Uterus (tissue), 2 donors: ENCODE measurements around the gene BHLHA9.

ENCODE experiments used
- CTCF ChIP-seq, 4 experiments: fragments of 200-600 bp in 2 of 4; fragments of 450-650 bp in 2 of 4; sonication (generic) in 2 of 4; IDR thresholded peaks; one replicate each; pipeline ENCODE4 v1.5.1; 2016 to 2019; ENCODE audit warnings: antibody characterized with exemption in 4 of 4, mild to moderate bottlenecking in 2 of 4, moderate library complexity in 1 of 4
- POLR2A ChIP-seq, 2 donors: fragments of 450-650 bp; IDR thresholded peaks; one replicate each; pipeline ENCODE4 v1.6.1; 2016; ENCODE audit warnings: antibody characterized with exemption in 2 of 2, mild to moderate bottlenecking in 1 of 2, moderate library complexity in 1 of 2

- TF ChIP-seq POLR2A (IDR thresholded peaks at IDR 0.05) (no peak), CTCF (IDR thresholded peaks at IDR 0.05) (no peak)
Measured at GRCh38 chr17:1256699-1257098, 13.5 kb upstream of the BHLHA9 start.
